CD14-positive monocyte (primary cell): ENCODE data around the gene CADM1. TPM values are rescaled to one million over a fixed set of nuclear protein-coding genes. Genes with fewer than 3 reads are reported as not detected.

Source experiments
- DNase-seq, 3 donors: peaks; one replicate each; pipeline ENCODE4 v3.0.0-alpha.2; 2011 to 2022
- H2AFZ ChIP-seq: 2 replicates; pipeline ENCODE4 v1.6.0; 2012; ENCODE audit warnings: mild to moderate bottlenecking, low read depth, low read length, inconsistent platforms; ENCODE audit not compliant: insufficient read depth, poor library complexity, severe bottlenecking
- H3K27ac ChIP-seq, 2 donors: 1 replicate in 1 of 2; 2 replicates in 1 of 2; pipeline ENCODE4 v1.5.1; 2012 to 2013; ENCODE audit warnings: low read length in 2 of 2, control low read depth in 1 of 2, inconsistent platforms in 1 of 2, low read depth in 1 of 2, mild to moderate bottlenecking in 1 of 2
- H3K27me3 ChIP-seq, 2 donors: one replicate each; pipeline versions ENCODE4 v1.6.0 to v1.6.1; 2011 to 2013; ENCODE audit warnings: low read length in 2 of 2; ENCODE audit not compliant: control insufficient read depth in 2 of 2, insufficient read depth in 2 of 2
- H3K36me3 ChIP-seq, 2 donors: replicated peaks in 1 of 2; 1 replicate in 1 of 2; 2 replicates in 1 of 2; pipeline versions ENCODE4 v1.5.1 to v1.6.1; 2012 to 2013; ENCODE audit warnings: low read length in 2 of 2, control low read depth in 1 of 2, inconsistent platforms in 1 of 2, mild to moderate bottlenecking in 1 of 2; ENCODE audit not compliant: insufficient read depth in 2 of 2, control insufficient read depth in 1 of 2
- H3K4me1 ChIP-seq, 2 donors: 1 replicate in 1 of 2; 2 replicates in 1 of 2; pipeline versions ENCODE4 v1.5.1 to v1.6.1; 2012 to 2013; ENCODE audit warnings: low read length in 2 of 2, control low read depth in 1 of 2, inconsistent platforms in 1 of 2, mild to moderate bottlenecking in 1 of 2, moderate library complexity in 1 of 2; ENCODE audit not compliant: insufficient read depth in 2 of 2, control insufficient read depth in 1 of 2
- H3K4me2 ChIP-seq: replicated peaks from 2 replicates; pipeline ENCODE3; 2012; ENCODE audit warnings: low read length, moderate library complexity, mild to moderate bottlenecking; ENCODE audit not compliant: poor library complexity, severe bottlenecking; ENCODE audit errors: extremely low read depth
- H3K4me3 ChIP-seq, 3 experiments: fragments of 200-600 bp in 1 of 3; sonication (generic) in 1 of 3; replicated peaks in 1 of 3; 1 replicate in 2 of 3; 2 replicates in 1 of 3; pipeline ENCODE4 v1.5.1; 2011 to 2013; ENCODE audit warnings: low read length in 3 of 3, mild to moderate bottlenecking in 3 of 3, control low read depth in 2 of 3, low read depth in 2 of 3, inconsistent platforms in 1 of 3, moderate library complexity in 1 of 3
- H3K79me2 ChIP-seq: 2 replicates; pipeline ENCODE4 v1.6.0; 2012; ENCODE audit warnings: mild to moderate bottlenecking, control low read depth, inconsistent platforms, low read length, moderate library complexity; ENCODE audit not compliant: insufficient read depth
- H3K9ac ChIP-seq: 2 replicates; pipeline ENCODE4 v1.6.0; 2017; ENCODE audit warnings: low read length, mild to moderate bottlenecking; ENCODE audit not compliant: insufficient read depth, poor library complexity, severe bottlenecking
- H3K9me3 ChIP-seq, 2 donors: replicated peaks in 1 of 2; 1 replicate in 1 of 2; 2 replicates in 1 of 2; pipeline versions ENCODE4 v1.5.1 to v1.6.1; 2012 to 2013; ENCODE audit warnings: low read length in 2 of 2, control low read depth in 1 of 2; ENCODE audit not compliant: control insufficient read depth in 1 of 2, insufficient read depth in 1 of 2
- H4K20me1 ChIP-seq: 2 replicates; pipeline ENCODE4 v1.6.0; 2012; ENCODE audit warnings: mild to moderate bottlenecking, low read length, control low read depth, moderate library complexity; ENCODE audit not compliant: insufficient read depth
- H3K27ac Mint-ChIP-seq, 7 donors: one replicate each; pipeline ENCODE4 v1.8.0; 2020; ENCODE audit warnings: mild to moderate bottlenecking in 7 of 7, mixed read lengths in 7 of 7, moderate library complexity in 6 of 7, inconsistent platforms in 2 of 7
- H3K27me3 Mint-ChIP-seq, 3 donors: one replicate each; pipeline ENCODE4 v1.8.0; 2021 to 2022; ENCODE audit warnings: low read depth in 3 of 3, mild to moderate bottlenecking in 3 of 3, mixed read lengths in 3 of 3, moderate library complexity in 3 of 3, inconsistent platforms in 1 of 3
- H3K36me3 Mint-ChIP-seq, 2 donors: one replicate each; pipeline ENCODE4 v1.8.0; 2020; ENCODE audit warnings: mixed read lengths in 2 of 2, inconsistent platforms in 1 of 2, mild to moderate bottlenecking in 1 of 2
- H3K4me1 Mint-ChIP-seq: one replicate; pipeline ENCODE4 v1.8.0; 2020; ENCODE audit warnings: mild to moderate bottlenecking, mixed read lengths
- H3K4me3 Mint-ChIP-seq, 2 donors: one replicate each; pipeline ENCODE4 v1.8.0; 2020; ENCODE audit warnings: mild to moderate bottlenecking in 2 of 2, mixed read lengths in 2 of 2, moderate library complexity in 1 of 2
- H3K9me3 Mint-ChIP-seq, 7 donors: one replicate each; pipeline ENCODE4 v1.8.0; 2020 to 2022; ENCODE audit warnings: mixed read lengths in 7 of 7, mild to moderate bottlenecking in 6 of 7, moderate library complexity in 6 of 7, inconsistent platforms in 2 of 7
- WGBS: methylation state at CpG from one replicate; pipeline ENCODE4 v1.1.5; 2013; ENCODE audit warnings: missing lambda C conversion rate; ENCODE audit not compliant: insufficient coverage; 5-methylcytosine and 5-hydroxymethylcytosine counted together
- intact Hi-C, 2 donors: fragments of 100-400 bp; cut with micrococcal nuclease; formaldehyde crosslinking; loops; one replicate each; pipeline versions ENCODE4 v1.15.0 to v1.15.1; 2023
- polyA plus RNA-seq, 3 donors: library from polyadenylated mRNA; depleted of rRNA in 1 of 3; unstranded in 2 of 3; stranded (reverse) in 1 of 3; fragments of 300-500 nt in 2 of 3; fragments of >200 nt in 1 of 3; fragmentation: Illumina TruSeq in 2 of 3; gene quantifications; 1 replicate in 2 of 3; 2 replicates in 1 of 3; pipeline ENCODE4 v1.2.3, GENCODE V29; 2012 to 2021
- TF ChIP-seq, protein P1 (sequence below): fragments of 200-600 bp; IDR thresholded peaks from one replicate; pipeline ENCODE4 v1.8.0; 2022; ENCODE audit warnings: antibody characterized with exemption, mild to moderate bottlenecking

CADM1 gene
- polyA plus RNA-seq, 3 donors, result not detected

DNA sequence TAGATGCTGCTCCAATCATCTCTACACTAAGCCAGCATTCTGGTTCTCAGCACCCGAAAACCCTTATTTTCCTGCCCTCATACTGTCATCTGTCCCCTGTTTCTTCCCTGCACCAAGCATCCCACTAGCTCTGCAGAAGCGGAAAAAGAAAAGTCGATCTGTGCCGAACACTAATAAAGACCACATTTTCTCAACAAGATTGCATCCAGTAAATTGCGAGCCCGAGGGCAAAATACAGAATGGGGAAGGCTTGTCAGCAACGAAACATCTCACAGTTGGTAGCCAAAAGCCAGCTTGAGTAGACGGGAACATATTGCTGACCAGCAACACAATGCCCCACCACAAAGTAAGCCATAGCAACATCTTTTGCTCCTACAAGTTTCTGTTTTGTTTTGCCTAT, 227.4 kb downstream of the CADM1 start:
- intact Hi-C loops, result no loop called here
- TF ChIP-seq, protein P1, sequence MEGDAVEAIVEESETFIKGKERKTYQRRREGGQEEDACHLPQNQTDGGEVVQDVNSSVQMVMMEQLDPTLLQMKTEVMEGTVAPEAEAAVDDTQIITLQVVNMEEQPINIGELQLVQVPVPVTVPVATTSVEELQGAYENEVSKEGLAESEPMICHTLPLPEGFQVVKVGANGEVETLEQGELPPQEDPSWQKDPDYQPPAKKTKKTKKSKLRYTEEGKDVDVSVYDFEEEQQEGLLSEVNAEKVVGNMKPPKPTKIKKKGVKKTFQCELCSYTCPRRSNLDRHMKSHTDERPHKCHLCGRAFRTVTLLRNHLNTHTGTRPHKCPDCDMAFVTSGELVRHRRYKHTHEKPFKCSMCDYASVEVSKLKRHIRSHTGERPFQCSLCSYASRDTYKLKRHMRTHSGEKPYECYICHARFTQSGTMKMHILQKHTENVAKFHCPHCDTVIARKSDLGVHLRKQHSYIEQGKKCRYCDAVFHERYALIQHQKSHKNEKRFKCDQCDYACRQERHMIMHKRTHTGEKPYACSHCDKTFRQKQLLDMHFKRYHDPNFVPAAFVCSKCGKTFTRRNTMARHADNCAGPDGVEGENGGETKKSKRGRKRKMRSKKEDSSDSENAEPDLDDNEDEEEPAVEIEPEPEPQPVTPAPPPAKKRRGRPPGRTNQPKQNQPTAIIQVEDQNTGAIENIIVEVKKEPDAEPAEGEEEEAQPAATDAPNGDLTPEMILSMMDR, result no peak
- Histone ChIP-seq H3K4me3 (no peak overlapping the region), H3K27ac (no peak overlapping the region), H3K9ac (no peak overlapping the region), H3K4me1 (no peaks in the 10 kb centered on the region), H3K79me2 (no peaks in the 10 kb centered on the region), H3K4me2 (no peak overlapping the region), H2AFZ (no peak overlapping the region), H3K9me3 (no peaks in the 10 kb centered on the region), H3K36me3 (no peaks in the 10 kb centered on the region), H3K27me3 (no peaks in the 10 kb centered on the region), H4K20me1 (no peaks in the 10 kb centered on the region)
- no peaks in the 10 kb centered on the region for H3K36me3 Mint-ChIP-seq
- DNase-seq, result no peak
- H3K27me3 Mint-ChIP-seq, result peaks cover 0 to 4% (median 0%) of the 10 kb centered on the region in 3 donors
- 89% methylated on average over 6 of the region's 8 CpGs for WGBS
- H3K27ac Mint-ChIP-seq, result no peak overlapping the region
- H3K9me3 Mint-ChIP-seq, result peaks cover 0 to 3% (median 2%) of the 10 kb centered on the region in 7 donors
- no peak overlapping the region for H3K4me3 Mint-ChIP-seq
- H3K4me1 Mint-ChIP-seq, result no peaks in the 10 kb centered on the region

DNA sequence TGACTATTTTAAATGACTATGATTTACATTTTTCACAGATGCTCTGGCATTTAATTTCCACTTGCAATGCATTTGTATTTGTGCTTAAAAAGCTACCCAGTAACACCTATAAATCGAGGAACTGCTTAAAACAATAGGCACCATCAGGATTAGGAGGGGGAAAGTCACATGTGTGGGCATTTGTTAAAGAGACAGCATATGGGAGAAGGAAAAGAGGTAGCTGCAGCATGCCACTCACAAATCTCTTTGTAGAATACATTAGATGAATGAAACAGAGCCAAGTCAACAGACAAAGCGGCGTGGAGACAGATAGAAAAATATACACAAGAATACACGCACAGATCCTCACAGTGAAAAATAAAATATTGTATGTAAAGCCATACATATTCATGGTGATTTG, 228.0 kb downstream of the CADM1 start:
- peaks cover 0 to 4% (median 0%) of the 10 kb centered on the region in 3 donors for H3K27me3 Mint-ChIP-seq
- no peak for DNase-seq
- no peaks in the 10 kb centered on the region for H3K27me3 ChIP-seq
- no peaks in the 10 kb centered on the region for H4K20me1 ChIP-seq
- TF ChIP-seq, protein P1, result no peak
- H2AFZ ChIP-seq, result no peak overlapping the region
- no peaks in the 10 kb centered on the region for H3K36me3 ChIP-seq
- no CpG with 5 or more reads among the region's 4 CpGs for WGBS
- no peaks in the 10 kb centered on the region for H3K4me1 Mint-ChIP-seq
- no peaks in the 10 kb centered on the region for H3K79me2 ChIP-seq
- no peak overlapping the region for H3K27ac ChIP-seq
- H3K4me3 ChIP-seq, result no peak overlapping the region
- H3K4me1 ChIP-seq, result no peaks in the 10 kb centered on the region
- H3K27ac Mint-ChIP-seq, result no peak overlapping the region
- H3K9me3 ChIP-seq, result no peaks in the 10 kb centered on the region
- no peaks in the 10 kb centered on the region for H3K36me3 Mint-ChIP-seq
- no peak overlapping the region for H3K9ac ChIP-seq
- H3K9me3 Mint-ChIP-seq, result peaks cover 0 to 5% (median 2%) of the 10 kb centered on the region in 7 donors
- intact Hi-C loops, result no loop called here
- no peak overlapping the region for H3K4me3 Mint-ChIP-seq
- no peak overlapping the region for H3K4me2 ChIP-seq
